ENCODE measurements around the gene BOLA3. TPM values are rescaled to one million over a fixed set of nuclear protein-coding genes. Genes with fewer than 3 reads are reported as not detected.

The BOLA3 gene
- total RNA-seq, 1 donor from 2014 or later: 48.8 TPM

GRCh38 chr2:74194799-74195198, 47.1 kb upstream of the BOLA3 start:
- Histone ChIP-seq H3K9me3 (ENCODE audit: insufficient read depth, low read depth, low read length) (no peaks in the 10 kb centered on the region), H4K20me1 (ENCODE audit: insufficient read depth, low read length) (peaks cover 7% of the 10 kb centered on the region), H3K79me2 (ENCODE audit: insufficient read depth, low read length) (peaks cover 13% of the 10 kb centered on the region), H3K4me1 (ENCODE audit: insufficient read depth, low read length) (peaks cover 4% of the 10 kb centered on the region), H3K36me3 (ENCODE audit: insufficient read depth, low read length) (no peaks in the 10 kb centered on the region), H3K4me2 (ENCODE audit: low read length) (no peak overlapping the region), H2AFZ (ENCODE audit: low read depth, low read length) (no peak overlapping the region), H3K27ac (ENCODE audit: low read depth, low read length) (no peak overlapping the region), H3K9ac (ENCODE audit: low read length) (no peak overlapping the region), H3K27me3 (ENCODE audit: insufficient read depth, low read length) (peaks cover 6% of the 10 kb centered on the region), H3K4me3 (ENCODE audit: insufficient read depth, low read depth, low read length) (no peak overlapping the region)
- no peaks in the 10 kb centered on the region for H3K27me3 Mint-ChIP-seq (ENCODE audit: low read depth, unreplicated experiment)
- no peak overlapping the region for H3K4me3 Mint-ChIP-seq (ENCODE audit: unreplicated experiment)
- DNase-seq (ENCODE audit: low read depth) (no peak), FAIRE-seq (no peak)
- peaks cover 7% of the 10 kb centered on the region for H3K36me3 Mint-ChIP-seq (ENCODE audit: low read depth, unreplicated experiment)
- H3K4me1 Mint-ChIP-seq (ENCODE audit: low read depth, unreplicated experiment): no peaks in the 10 kb centered on the region
- TF ChIP-seq CTCF (IDR thresholded peaks at IDR 0.05; ENCODE audit: insufficient read depth, low read depth, low read length) (no peak), EZH2 (IDR thresholded peaks at IDR 0.05; ENCODE audit: insufficient read depth, low read length) (no peak)
- H3K9me3 Mint-ChIP-seq (ENCODE audit: unreplicated experiment): no peaks in the 10 kb centered on the region
- H3K27ac Mint-ChIP-seq (ENCODE audit: unreplicated experiment): no peak overlapping the region

- FAIRE-seq (no peak), DNase-seq (ENCODE audit: low read depth) (no peak)
- no peak overlapping the region for H3K4me2 ChIP-seq (ENCODE audit: low read length)
- no peak overlapping the region for H3K9ac ChIP-seq (ENCODE audit: low read length)
- H3K27me3 Mint-ChIP-seq (ENCODE audit: low read depth, unreplicated experiment): no peaks in the 10 kb centered on the region
- no peak overlapping the region for H3K4me3 ChIP-seq (ENCODE audit: insufficient read depth, low read depth, low read length)
- no peaks in the 10 kb centered on the region for H3K9me3 Mint-ChIP-seq (ENCODE audit: unreplicated experiment)
- no peaks in the 10 kb centered on the region for H4K20me1 ChIP-seq (ENCODE audit: insufficient read depth, low read length)
- no peaks in the 10 kb centered on the region for H3K9me3 ChIP-seq (ENCODE audit: insufficient read depth, low read depth, low read length)
- no peaks in the 10 kb centered on the region for H3K36me3 ChIP-seq (ENCODE audit: insufficient read depth, low read length)
- H3K4me1 ChIP-seq (ENCODE audit: insufficient read depth, low read length): no peaks in the 10 kb centered on the region
- H3K27ac ChIP-seq (ENCODE audit: low read depth, low read length): no peak overlapping the region
- TF ChIP-seq CTCF (IDR thresholded peaks at IDR 0.05; ENCODE audit: insufficient read depth, low read depth, low read length) (no peak), EZH2 (IDR thresholded peaks at IDR 0.05; ENCODE audit: insufficient read depth, low read length) (no peak)
- H3K36me3 Mint-ChIP-seq (ENCODE audit: low read depth, unreplicated experiment): peaks cover 3% of the 10 kb centered on the region
- peaks cover 8% of the 10 kb centered on the region for H3K4me1 Mint-ChIP-seq (ENCODE audit: low read depth, unreplicated experiment)
- H3K27ac Mint-ChIP-seq (ENCODE audit: unreplicated experiment): no peak overlapping the region
- peaks cover 6% of the 10 kb centered on the region for H3K27me3 ChIP-seq (ENCODE audit: insufficient read depth, low read length)
- no peak overlapping the region for H3K4me3 Mint-ChIP-seq (ENCODE audit: unreplicated experiment)
- H3K79me2 ChIP-seq (ENCODE audit: insufficient read depth, low read length): no peaks in the 10 kb centered on the region
- H2AFZ ChIP-seq (ENCODE audit: low read depth, low read length): no peak overlapping the region
Observed at GRCh38 chr2:74191596-74192380, 44.1 kb upstream of the BOLA3 start.

- no peak for FAIRE-seq
Observed at GRCh38 chr2:74188696-74189095, 41.0 kb upstream of the BOLA3 start.

More at GRCh38 chr2:74188696-74189095, 41.0 kb upstream of the BOLA3 start:
- H3K4me1 ChIP-seq (ENCODE audit: insufficient read depth, low read length): no peaks in the 10 kb centered on the region
- Mint-ChIP-seq H3K4me1 (ENCODE audit: low read depth, unreplicated experiment) (peaks cover 8% of the 10 kb centered on the region), H3K27me3 (ENCODE audit: low read depth, unreplicated experiment) (peaks cover 7% of the 10 kb centered on the region), H3K36me3 (ENCODE audit: low read depth, unreplicated experiment) (peaks cover 3% of the 10 kb centered on the region), H3K27ac (ENCODE audit: unreplicated experiment) (no peak overlapping the region), H3K9me3 (ENCODE audit: unreplicated experiment) (no peaks in the 10 kb centered on the region), H3K4me3 (ENCODE audit: unreplicated experiment) (no peak overlapping the region)
- DNase-seq (ENCODE audit: low read depth): no peak
- H3K27ac ChIP-seq (ENCODE audit: low read depth, low read length): no peak overlapping the region
- no peaks in the 10 kb centered on the region for H3K79me2 ChIP-seq (ENCODE audit: insufficient read depth, low read length)
- H3K9ac ChIP-seq (ENCODE audit: low read length): no peak overlapping the region
- peaks cover 6% of the 10 kb centered on the region for H3K27me3 ChIP-seq (ENCODE audit: insufficient read depth, low read length)
- no peaks in the 10 kb centered on the region for H3K9me3 ChIP-seq (ENCODE audit: insufficient read depth, low read depth, low read length)
- H3K4me2 ChIP-seq (ENCODE audit: low read length): no peak overlapping the region
- no peak overlapping the region for H2AFZ ChIP-seq (ENCODE audit: low read depth, low read length)
- no peaks in the 10 kb centered on the region for H3K36me3 ChIP-seq (ENCODE audit: insufficient read depth, low read length)
- TF ChIP-seq CTCF (IDR thresholded peaks at IDR 0.05; ENCODE audit: insufficient read depth, low read depth, low read length): no peak
- TF ChIP-seq EZH2 (IDR thresholded peaks at IDR 0.05; ENCODE audit: insufficient read depth, low read length): no peak
- H4K20me1 ChIP-seq (ENCODE audit: insufficient read depth, low read length): no peaks in the 10 kb centered on the region
- no peak overlapping the region for H3K4me3 ChIP-seq (ENCODE audit: insufficient read depth, low read depth, low read length)
